HTR-8/SVneo (cell line): Measurements from ENCODE around the gene LRTM2.
A peak's percentile ranks its signal among the peaks of the same experiment; 100 is the strongest.

Source experiments
- DNase-seq: peaks from one replicate; pipeline ENCODE4 v3.0.0; 2011; ENCODE audit warnings: low spot score, mixed read lengths; ENCODE audit not compliant: insufficient read length
- FAIRE-seq: peaks from 2 replicates; lab custom pipeline; 2011; peaks lifted over from hg19 to GRCh38; lab: Jason Lieb, UNC

LRTM2 gene

GRCh38 chr12:1820191-1820895, at the start of gene LRTM2:
LRTM2 (plus strand) TSS chr12:1820565; CDS start chr12:1828149, 7,584 bp downstream.
- FAIRE-seq (peak; percentile 42), DNase-seq (no peak)

GRCh38 chr12:1773937-1774655, 46.3 kb upstream of the LRTM2 start:
- DNase-seq = peak; percentile 48
- peak; percentile 98 for FAIRE-seq

GRCh38 chr12:1776170-1776921, 44.0 kb upstream of the LRTM2 start:
- DNase-seq (peak; percentile 94), FAIRE-seq (peak; percentile 98)

- FAIRE-seq = peak; percentile 94
- DNase-seq = peak; percentile 65
Measured at GRCh38 chr12:1777798-1778197, 42.6 kb upstream of the LRTM2 start.

- FAIRE-seq (no peak), DNase-seq (no peak)
Measured at GRCh38 chr12:1778911-1779310, 41.5 kb upstream of the LRTM2 start.

- FAIRE-seq = peak; percentile 55
Measured at GRCh38 chr12:1779783-1780182, 40.6 kb upstream of the LRTM2 start.

GRCh38 chr12:1781772-1782171, 38.6 kb upstream of the LRTM2 start:
- no peak for DNase-seq
- FAIRE-seq = no peak

More at GRCh38 chr12:1779783-1780182, 40.6 kb upstream of the LRTM2 start:
- no peak for DNase-seq

- peak; percentile 74 for FAIRE-seq
- DNase-seq = no peak
Measured at GRCh38 chr12:1782215-1782614, 38.1 kb upstream of the LRTM2 start.

GRCh38 chr12:1787714-1788113, 32.7 kb upstream of the LRTM2 start:
- FAIRE-seq = peak; percentile 40
- no peak for DNase-seq

GRCh38 chr12:1790444-1790843, 29.9 kb upstream of the LRTM2 start:
- no peak for DNase-seq
- FAIRE-seq = peak; percentile 88

GRCh38 chr12:1791104-1791841, 29.1 kb upstream of the LRTM2 start:
- DNase-seq (peak; percentile 79), FAIRE-seq (peak; percentile 70)

- FAIRE-seq (no peak), DNase-seq (no peak)
Measured at GRCh38 chr12:1792406-1792805, 28.0 kb upstream of the LRTM2 start.

GRCh38 chr12:1793426-1794210, 26.7 kb upstream of the LRTM2 start:
- FAIRE-seq (no peak), DNase-seq (no peak)

GRCh38 chr12:1794440-1795090, 25.8 kb upstream of the LRTM2 start:
- peak; percentile 38 for FAIRE-seq
- no peak for DNase-seq

GRCh38 chr12:1795221-1795784, 25.1 kb upstream of the LRTM2 start:
- DNase-seq (no peak), FAIRE-seq (peak; percentile 26)

GRCh38 chr12:1795785-1796514, 24.4 kb upstream of the LRTM2 start:
- FAIRE-seq = peak; percentile 99

GRCh38 chr12:1796515-1797010, 23.8 kb upstream of the LRTM2 start:
- no peak for FAIRE-seq
- no peak for DNase-seq

More at GRCh38 chr12:1795785-1796514, 24.4 kb upstream of the LRTM2 start:
- peak; percentile 97 for DNase-seq
